Sigmoid colon (tissue), 7 donors: Measurements from ENCODE around the gene CD63. TPM values are rescaled to one million over a fixed set of nuclear protein-coding genes. Genes with fewer than 3 reads are reported as not detected.
A peak's percentile ranks its signal among the peaks of the same experiment; 100 is the strongest.

Experiments used
- DNase-seq: peaks from one replicate; pipeline ENCODE4 v3.0.0-alpha.2; 2019
- H3K27ac ChIP-seq, 4 donors: fragments of 200-600 bp; sonication (generic); one replicate each; pipeline ENCODE4 v1.5.1; 2016 to 2019; ENCODE audit warnings: mild to moderate bottlenecking in 1 of 4
- H3K27me3 ChIP-seq, 3 donors: fragments of 200-600 bp; sonication (generic); one replicate each; pipeline ENCODE4 v1.5.1; 2019; ENCODE audit warnings: mild to moderate bottlenecking in 1 of 3
- H3K36me3 ChIP-seq, 4 donors: fragments of 200-600 bp; sonication (generic); one replicate each; pipeline ENCODE4 v1.5.1; 2016 to 2019
- H3K4me1 ChIP-seq, 4 donors: fragments of 200-600 bp; sonication (generic); one replicate each; pipeline ENCODE4 v1.5.1; 2017 to 2019
- H3K4me3 ChIP-seq, 4 donors: fragments of 200-600 bp; sonication (generic); one replicate each; pipeline ENCODE4 v1.5.1; 2017 to 2019; ENCODE audit warnings: mild to moderate bottlenecking in 2 of 4, moderate library complexity in 1 of 4
- H3K9me3 ChIP-seq, 4 donors: fragments of 200-600 bp in 3 of 4; sonication (generic) in 3 of 4; one replicate each; pipeline versions ENCODE4 v1.5.1 to v1.6.1; 2013 to 2019
- CTCF ChIP-seq, 4 experiments: fragments of 450-650 bp in 3 of 4; fragments of 200-600 bp in 1 of 4; IDR thresholded peaks; one replicate each; pipeline ENCODE4 v1.5.1; 2016 to 2019; ENCODE audit warnings: antibody characterized with exemption in 4 of 4, mild to moderate bottlenecking in 3 of 4, moderate library complexity in 2 of 4
- EP300 ChIP-seq, 4 donors: sonication (generic); formaldehyde crosslinking; IDR thresholded peaks; one replicate each; pipeline ENCODE4 v1.6.1; 2017; ENCODE audit warnings: antibody characterized with exemption in 4 of 4
- POLR2A ChIP-seq, 2 donors: fragments of 450-650 bp; IDR thresholded peaks; one replicate each; pipeline ENCODE4 v1.6.1; 2016; ENCODE audit warnings: antibody characterized with exemption in 2 of 2, mild to moderate bottlenecking in 2 of 2, moderate library complexity in 2 of 2
- POLR2AphosphoS5 ChIP-seq, 4 donors: sonication (generic); formaldehyde crosslinking; IDR thresholded peaks; one replicate each; pipeline ENCODE4 v1.6.1; 2017; ENCODE audit warnings: antibody characterized with exemption in 4 of 4
- WGBS, 2 donors: extraction: QIAGEN DNeasy Blood & Tissue Kit; methylation state at CpG; one replicate each; pipeline ENCODE4 v1.1.7; 2013; 5-methylcytosine and 5-hydroxymethylcytosine counted together
- intact Hi-C: fragments of 100-400 bp; cut with DNase I; formaldehyde crosslinking; loops from one replicate; pipeline ENCODE4 v1.15.1; 2023
- polyA plus RNA-seq, 3 donors: library from polyadenylated mRNA; stranded (reverse); fragments of 200-250 nt; gene quantifications; one replicate each; pipeline ENCODE4 v1.2.3, GENCODE V29; 2013
- total RNA-seq, 4 donors: library from RNA; depleted of rRNA; stranded (reverse); fragments of >200 nt; gene quantifications; one replicate each; pipeline ENCODE4 v1.1.0, GENCODE V29; 2016
- donor health status: healthy with polysubstance abuse.
- donor health status: Bipolar disorder and iron deficiency.
- donor health status: healthy.

The CD63 gene
- total and polyA plus RNA-seq, 7 donors, result 450 to 1,058 (median 842) TPM

GRCh38 chr12:55713721-55714120 lies 15.1 kb downstream of the CD63 start:
- no peak for TF ChIP-seq CTCF (IDR thresholded peaks at IDR 0.05)
- no peak for TF ChIP-seq POLR2A (IDR thresholded peaks at IDR 0.05)
- TF ChIP-seq EP300 (IDR thresholded peaks at IDR 0.05), result no peak
- TF ChIP-seq POLR2AphosphoS5 (IDR thresholded peaks at IDR 0.05), result no peak
- Histone ChIP-seq H3K4me1 (peaks cover 0 to 87% (median 75%) of the 10 kb centered on the region in 4 donors), H3K36me3 (no peaks in the 10 kb centered on the region), H3K9me3 (no peaks in the 10 kb centered on the region), H3K4me3 (no peak overlapping the region), H3K27me3 (no peaks in the 10 kb centered on the region), H3K27ac (peak overlapping the region; percentile 76 to 100 (median 97))
- no peak for DNase-seq
- intact Hi-C loops, result no loop called here
- 80 to 81% methylated on average over 2 of the region's 2 CpGs for WGBS, 2 donors

- no peak overlapping the region for H3K4me3 ChIP-seq
- no peak for DNase-seq
- H3K36me3 ChIP-seq, result no peaks in the 10 kb centered on the region
- intact Hi-C loops, result no loop called here
- H3K27ac ChIP-seq, result peak overlapping the region; percentile 76 to 100 (median 97)
- no peak for TF ChIP-seq CTCF (IDR thresholded peaks at IDR 0.05)
- TF ChIP-seq POLR2A (IDR thresholded peaks at IDR 0.05), result no peak
- TF ChIP-seq EP300 (IDR thresholded peaks at IDR 0.05), result no peak
- no peak for TF ChIP-seq POLR2AphosphoS5 (IDR thresholded peaks at IDR 0.05)
- no peaks in the 10 kb centered on the region for H3K9me3 ChIP-seq
- no peaks in the 10 kb centered on the region for H3K27me3 ChIP-seq
- H3K4me1 ChIP-seq, result peaks cover 0 to 86% (median 74%) of the 10 kb centered on the region in 4 donors
- 49 to 59% methylated on average over 1 of the region's 1 CpG for WGBS, 2 donors
Measured at GRCh38 chr12:55712700-55713415, 16.0 kb downstream of the CD63 start.

GRCh38 chr12:55711786-55712553 lies 16.8 kb downstream of the CD63 start:
- Histone ChIP-seq H3K9me3 (no peaks in the 10 kb centered on the region), H3K4me3 (peak overlapping the region in 1 of 4 donors; percentile 12), H3K27me3 (no peaks in the 10 kb centered on the region), H3K4me1 (peaks cover 0 to 78% (median 71%) of the 10 kb centered on the region in 4 donors), H3K36me3 (no peaks in the 10 kb centered on the region), H3K27ac (peak overlapping the region; percentile 76 to 100 (median 97))
- TF ChIP-seq POLR2AphosphoS5 (IDR thresholded peaks at IDR 0.05), result no peak
- TF ChIP-seq CTCF (IDR thresholded peaks at IDR 0.05), result no peak
- no peak for TF ChIP-seq POLR2A (IDR thresholded peaks at IDR 0.05)
- intact Hi-C loops, result no loop called here
- WGBS, 2 donors, result 74 to 80% methylated on average over 4 of the region's 4 CpGs
- DNase-seq, result no peak

GRCh38 chr12:55708695-55709233 lies 20.0 kb downstream of the CD63 start:
- 16 to 24% methylated on average over 3 of the region's 3 CpGs for WGBS, 2 donors
- peak overlapping the region; percentile 94 to 100 (median 98) for H3K27ac ChIP-seq
- no peaks in the 10 kb centered on the region for H3K27me3 ChIP-seq
- H3K4me1 ChIP-seq, result peaks cover 0 to 70% (median 56%) of the 10 kb centered on the region in 4 donors
- H3K9me3 ChIP-seq, result no peaks in the 10 kb centered on the region
- peak overlapping the region in 3 of 4 donors; percentile 75 to 82 (median 81) for H3K4me3 ChIP-seq
- no peak for DNase-seq
- no peaks in the 10 kb centered on the region for H3K36me3 ChIP-seq
- TF ChIP-seq POLR2AphosphoS5 (IDR thresholded peaks at IDR 0.05), result peak in 3 of 4 donors; percentile 15 to 67 (median 28)
- TF ChIP-seq POLR2A (IDR thresholded peaks at IDR 0.05), result no peak
- intact Hi-C loops, result no loop called here
